ENCODE measurements around the gene PRPF6. TPM values are rescaled to one million over a fixed set of nuclear protein-coding genes. Genes with fewer than 3 reads are reported as not detected.
A peak's percentile ranks its signal among the peaks of the same experiment; 100 is the strongest.

Gene PRPF6
- total and polyA plus RNA-seq, 2 of the 13 experiments (the other 11 are each of a cell fraction or from before 2014, with no cell fraction given): 63.7 to 101 TPM

DNA sequence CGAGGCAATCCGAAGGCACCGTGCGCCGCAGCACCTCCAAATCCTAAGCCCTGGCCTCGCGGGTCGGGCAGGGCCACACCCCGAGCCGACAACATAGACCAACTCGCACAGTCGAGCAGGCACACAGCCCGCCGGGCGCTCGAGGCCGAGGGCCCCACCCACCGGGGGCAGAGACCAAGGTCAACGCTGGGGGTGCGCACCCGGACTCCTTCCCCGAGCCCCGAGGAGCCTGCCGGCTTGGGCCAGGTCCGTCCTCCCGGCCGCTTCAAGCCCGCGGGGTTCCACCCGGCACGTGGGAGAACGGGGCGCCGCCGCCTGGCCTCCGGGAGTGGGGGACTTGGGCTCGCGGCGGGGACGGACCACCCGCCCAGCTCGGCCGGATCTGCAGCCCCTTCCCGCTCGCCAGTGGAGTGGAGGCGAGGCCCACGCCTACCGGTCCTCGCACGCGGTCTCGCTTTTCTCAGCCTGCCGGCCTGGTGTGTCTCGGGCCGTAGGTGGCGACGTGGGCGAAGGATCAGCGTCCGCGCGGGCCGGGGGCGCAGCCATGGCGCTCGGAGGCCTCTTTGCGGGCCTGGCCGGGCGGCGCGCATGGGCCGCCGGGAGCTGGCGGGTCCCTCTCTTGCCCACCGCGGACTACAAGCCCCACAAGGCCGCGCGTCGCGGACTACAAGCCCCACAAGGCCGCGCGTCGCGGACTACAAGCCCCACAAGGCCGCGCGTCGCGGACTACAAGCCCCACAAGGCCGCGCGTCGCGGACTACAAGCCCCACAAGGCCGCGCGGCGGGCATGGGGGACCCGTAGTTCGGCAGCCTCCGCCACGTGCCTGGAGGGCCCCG lies 24.9 kb upstream of the PRPF6 start, which contains the start of gene UCKL1 (continued):
- TF ChIP-seq ZNF546 (CRISPR knock-in tag; conservative IDR thresholded peaks at IDR 0.05) (peak; percentile 99), ZNF883 (CRISPR knock-in tag; IDR thresholded peaks at IDR 0.05; ENCODE audit: not compliant biosample characterization) (peak; percentile 99), ZNF549 (CRISPR knock-in tag; IDR thresholded peaks at IDR 0.05) (peak; percentile 80), THAP11 (CRISPR knock-in tag; IDR thresholded peaks at IDR 0.05) (peak; percentile 99), HNF4A (CRISPR knock-in tag; IDR thresholded peaks at IDR 0.05) (peak; percentile 99), RBM39 (IDR thresholded peaks at IDR 0.05; ENCODE audit: low read depth, low read length, poor library complexity, severe bottlenecking) (peak; percentile 88), GTF3A (CRISPR knock-in tag; conservative IDR thresholded peaks at IDR 0.05) (peak; percentile 99), FOXK2 (IDR thresholded peaks at IDR 0.05) (peak; percentile 79; the same call in 1 of the 2 replicates), ZEB1 (IDR thresholded peaks at IDR 0.05; ENCODE audit: insufficient replicate concordance, low read depth) (no peak), ZNF724P (CRISPR knock-in tag; IDR thresholded peaks at IDR 0.05; ENCODE audit: borderline replicate concordance) (peak; percentile 92), POGZ (CRISPR knock-in tag; IDR thresholded peaks at IDR 0.05) (peak; percentile 87), ERF (CRISPR knock-in tag; IDR thresholded peaks at IDR 0.05) (peak; percentile 99), MTA3 (CRISPR knock-in tag; IDR thresholded peaks at IDR 0.05) (no peak; the same call in 1 of the 2 replicates), HOXD1 (CRISPR knock-in tag; IDR thresholded peaks at IDR 0.05) (peak; percentile 86), NR2F2 (IDR thresholded peaks at IDR 0.05; ENCODE audit: borderline replicate concordance, low read depth) (peak; percentile 52; the same call in 1 of the 2 replicates), ZFP36L2 (CRISPR knock-in tag; IDR thresholded peaks at IDR 0.05) (peak; percentile 87; the same call in 1 of the 2 replicates), ZIK1 (CRISPR knock-in tag; IDR thresholded peaks at IDR 0.05; ENCODE audit: borderline replicate concordance, low read depth) (peak; percentile 98), ZNF431 (CRISPR knock-in tag; IDR thresholded peaks at IDR 0.05; ENCODE audit: borderline replicate concordance, low read depth) (peak; percentile 96), PTBP1 (IDR thresholded peaks at IDR 0.05; ENCODE audit: low read depth, low read length, poor library complexity, severe bottlenecking) (no peak), ZC3H4 (CRISPR knock-in tag; IDR thresholded peaks at IDR 0.05; ENCODE audit: borderline replicate concordance) (peak; percentile 96)
- TF ChIP-seq, protein P1, sequence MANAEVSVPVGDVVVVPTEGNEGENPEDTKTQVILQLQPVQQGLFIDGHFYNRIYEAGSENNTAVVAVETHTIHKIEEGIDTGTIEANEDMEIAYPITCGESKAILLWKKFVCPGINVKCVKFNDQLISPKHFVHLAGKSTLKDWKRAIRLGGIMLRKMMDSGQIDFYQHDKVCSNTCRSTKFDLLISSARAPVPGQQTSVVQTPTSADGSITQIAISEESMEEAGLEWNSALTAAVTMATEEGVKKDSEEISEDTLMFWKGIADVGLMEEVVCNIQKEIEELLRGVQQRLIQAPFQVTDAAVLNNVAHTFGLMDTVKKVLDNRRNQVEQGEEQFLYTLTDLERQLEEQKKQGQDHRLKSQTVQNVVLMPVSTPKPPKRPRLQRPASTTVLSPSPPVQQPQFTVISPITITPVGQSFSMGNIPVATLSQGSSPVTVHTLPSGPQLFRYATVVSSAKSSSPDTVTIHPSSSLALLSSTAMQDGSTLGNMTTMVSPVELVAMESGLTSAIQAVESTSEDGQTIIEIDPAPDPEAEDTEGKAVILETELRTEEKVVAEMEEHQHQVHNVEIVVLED (CRISPR knock-in tag; IDR thresholded peaks at IDR 0.05; ENCODE audit: borderline replicate concordance): peak; percentile 94
- TF ChIP-seq, protein P2, sequence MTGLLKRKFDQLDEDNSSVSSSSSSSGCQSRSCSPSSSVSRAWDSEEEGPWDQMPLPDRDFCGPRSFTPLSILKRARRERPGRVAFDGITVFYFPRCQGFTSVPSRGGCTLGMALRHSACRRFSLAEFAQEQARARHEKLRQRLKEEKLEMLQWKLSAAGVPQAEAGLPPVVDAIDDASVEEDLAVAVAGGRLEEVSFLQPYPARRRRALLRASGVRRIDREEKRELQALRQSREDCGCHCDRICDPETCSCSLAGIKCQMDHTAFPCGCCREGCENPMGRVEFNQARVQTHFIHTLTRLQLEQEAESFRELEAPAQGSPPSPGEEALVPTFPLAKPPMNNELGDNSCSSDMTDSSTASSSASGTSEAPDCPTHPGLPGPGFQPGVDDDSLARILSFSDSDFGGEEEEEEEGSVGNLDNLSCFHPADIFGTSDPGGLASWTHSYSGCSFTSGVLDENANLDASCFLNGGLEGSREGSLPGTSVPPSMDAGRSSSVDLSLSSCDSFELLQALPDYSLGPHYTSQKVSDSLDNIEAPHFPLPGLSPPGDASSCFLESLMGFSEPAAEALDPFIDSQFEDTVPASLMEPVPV (CRISPR knock-in tag; IDR thresholded peaks at IDR 0.05): peak; percentile 99
- TF ChIP-seq, protein P3, sequence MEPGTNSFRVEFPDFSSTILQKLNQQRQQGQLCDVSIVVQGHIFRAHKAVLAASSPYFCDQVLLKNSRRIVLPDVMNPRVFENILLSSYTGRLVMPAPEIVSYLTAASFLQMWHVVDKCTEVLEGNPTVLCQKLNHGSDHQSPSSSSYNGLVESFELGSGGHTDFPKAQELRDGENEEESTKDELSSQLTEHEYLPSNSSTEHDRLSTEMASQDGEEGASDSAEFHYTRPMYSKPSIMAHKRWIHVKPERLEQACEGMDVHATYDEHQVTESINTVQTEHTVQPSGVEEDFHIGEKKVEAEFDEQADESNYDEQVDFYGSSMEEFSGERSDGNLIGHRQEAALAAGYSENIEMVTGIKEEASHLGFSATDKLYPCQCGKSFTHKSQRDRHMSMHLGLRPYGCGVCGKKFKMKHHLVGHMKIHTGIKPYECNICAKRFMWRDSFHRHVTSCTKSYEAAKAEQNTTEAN (CRISPR knock-in tag; conservative IDR thresholded peaks at IDR 0.05): peak; percentile 94
- TF ChIP-seq, protein P4, sequence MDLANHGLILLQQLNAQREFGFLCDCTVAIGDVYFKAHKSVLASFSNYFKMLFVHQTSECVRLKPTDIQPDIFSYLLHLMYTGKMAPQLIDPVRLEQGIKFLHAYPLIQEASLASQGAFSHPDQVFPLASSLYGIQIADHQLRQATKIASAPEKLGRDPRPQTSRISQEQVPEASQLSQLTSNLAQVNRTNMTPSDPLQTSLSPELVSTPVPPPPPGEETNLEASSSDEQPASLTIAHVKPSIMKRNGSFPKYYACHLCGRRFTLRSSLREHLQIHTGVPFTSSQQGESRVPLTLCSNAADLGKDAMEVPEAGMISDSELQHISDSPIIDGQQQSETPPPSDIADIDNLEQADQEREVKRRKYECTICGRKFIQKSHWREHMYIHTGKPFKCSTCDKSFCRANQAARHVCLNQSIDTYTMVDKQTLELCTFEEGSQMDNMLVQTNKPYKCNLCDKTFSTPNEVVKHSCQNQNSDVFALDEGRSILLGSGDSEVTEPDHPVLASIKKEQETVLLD (CRISPR knock-in tag; IDR thresholded peaks at IDR 0.05; ENCODE audit: low read depth): peak; percentile 82

All from HepG2 (cell line).